ENCODE measurements around the gene MAST3.

- TF ChIP-seq CTCF (IDR thresholded peaks at IDR 0.05; ENCODE audit: insufficient read depth, low read length, poor library complexity, severe bottlenecking) (no peak), EZH2phosphoT487 (conservative IDR thresholded peaks at IDR 0.05; ENCODE audit: low read length) (no peak)
Observed at GRCh38 chr19:18065173-18065495, 32.4 kb upstream of the MAST3 start.

Measured in SU-DHL-6 (cell line).